NCI-H1694 treated with DMSO at 0.1 percent for 48 hours (cell line): ENCODE data around the gene IGFN1.
"Not testable (repeated sequence)": the region's sequence is repeated elsewhere in the genome, so short reads cannot be mapped to it uniquely, and the experiment has no call there.

Experiments
- DNase-seq: peaks from one replicate; lab custom pipeline; 2025; lab: John Stamatoyannopoulos, UW

IGFN1 gene

GRCh38 chr1:201250326-201251011 lies 59.8 kb downstream of the IGFN1 start:
- DNase-seq = no peak

GRCh38 chr1:201251411-201251810 lies 60.8 kb downstream of the IGFN1 start:
- DNase-seq = no peak

- no peak for DNase-seq
Observed at GRCh38 chr1:201251851-201252430, 61.3 kb downstream of the IGFN1 start.

- no peak for DNase-seq
Observed at GRCh38 chr1:201252944-201253371, 62.3 kb downstream of the IGFN1 start.

- peak; percentile 65 for DNase-seq
Observed at GRCh38 chr1:201253411-201253810, 62.8 kb downstream of the IGFN1 start.

GRCh38 chr1:201253906-201254624 lies 63.4 kb downstream of the IGFN1 start:
- no peak for DNase-seq

- peak; percentile 30 for DNase-seq
Observed at GRCh38 chr1:201254625-201255478, 64.2 kb downstream of the IGFN1 start.

- no peak for DNase-seq
Observed at GRCh38 chr1:201255479-201256362, 65.1 kb downstream of the IGFN1 start.

GRCh38 chr1:201258132-201258531 lies 67.5 kb downstream of the IGFN1 start:
- not testable (repeated sequence) for DNase-seq

GRCh38 chr1:201258763-201259230 lies 68.2 kb downstream of the IGFN1 start:
- no peak for DNase-seq

GRCh38 chr1:201259476-201260235 lies 69.0 kb downstream of the IGFN1 start:
- DNase-seq = no peak

GRCh38 chr1:201260236-201260590 lies 69.6 kb downstream of the IGFN1 start:
- no peak for DNase-seq

GRCh38 chr1:201260648-201261311 lies 70.2 kb downstream of the IGFN1 start:
- no peak for DNase-seq

GRCh38 chr1:201261771-201262547 lies 71.3 kb downstream of the IGFN1 start:
- no peak for DNase-seq

GRCh38 chr1:201262963-201263608 lies 72.5 kb downstream of the IGFN1 start:
- no peak for DNase-seq

- no peak for DNase-seq
Observed at GRCh38 chr1:201264072-201264471, 73.4 kb downstream of the IGFN1 start.

GRCh38 chr1:201264554-201264953 lies 73.9 kb downstream of the IGFN1 start:
- no peak for DNase-seq

- no peak for DNase-seq
Observed at GRCh38 chr1:201265756-201266155, 75.1 kb downstream of the IGFN1 start.

GRCh38 chr1:201266276-201266675 lies 75.7 kb downstream of the IGFN1 start:
- no peak for DNase-seq
